Esophagus squamous epithelium (tissue), 5 donors: Measurements from ENCODE around the gene PLK5. TPM values are rescaled to one million over a fixed set of nuclear protein-coding genes. Genes with fewer than 3 reads are reported as not detected.

ENCODE experiments used
- DNase-seq: peaks from one replicate; lab custom pipeline; 2025; lab: John Stamatoyannopoulos, UW
- H3K27ac ChIP-seq, 4 donors: fragments of 200-600 bp; sonication (generic); one replicate each; pipeline ENCODE4 v1.5.1; 2016 to 2019; ENCODE audit warnings: mild to moderate bottlenecking in 1 of 4
- H3K27me3 ChIP-seq, 4 donors: fragments of 200-600 bp; sonication (generic); 1 replicate in 3 of 4; 2 replicates in 1 of 4; pipeline versions ENCODE4 v1.5.1 to v1.6.0; 2017 to 2021; ENCODE audit warnings: antibody characterized with exemption in 1 of 4
- H3K36me3 ChIP-seq, 3 donors: fragments of 200-600 bp; sonication (generic); one replicate each; pipeline ENCODE4 v1.5.1; 2016 to 2019
- H3K4me1 ChIP-seq, 3 donors: fragments of 200-600 bp; sonication (generic); one replicate each; pipeline ENCODE4 v1.5.1; 2017 to 2019
- H3K4me3 ChIP-seq, 4 donors: fragments of 200-600 bp; sonication (generic); 1 replicate in 3 of 4; 2 replicates in 1 of 4; pipeline ENCODE4 v1.5.1; 2016 to 2019; ENCODE audit warnings: mild to moderate bottlenecking in 2 of 4, moderate library complexity in 1 of 4
- H3K9me3 ChIP-seq, 3 donors: fragments of 200-600 bp; sonication (generic); one replicate each; pipeline ENCODE4 v1.5.1; 2016 to 2019
- CTCF ChIP-seq, 6 experiments: fragments of 450-650 bp in 4 of 6; fragments of 200-600 bp in 2 of 6; sonication (generic) in 2 of 6; IDR thresholded peaks; one replicate each; pipeline ENCODE4 v1.5.1; 2016 to 2019; ENCODE audit warnings: antibody characterized with exemption in 6 of 6, mild to moderate bottlenecking in 4 of 6, moderate library complexity in 4 of 6
- POLR2A ChIP-seq, 4 donors: fragments of 450-650 bp; IDR thresholded peaks; one replicate each; pipeline ENCODE4 v1.6.1; 2017; ENCODE audit warnings: antibody characterized with exemption in 4 of 4, mild to moderate bottlenecking in 4 of 4, moderate library complexity in 3 of 4
- WGBS, 2 donors: methylation state at CpG; one replicate each; pipeline ENCODE4 v1.1.5; 2018; 5-methylcytosine and 5-hydroxymethylcytosine counted together
- intact Hi-C: fragments of 100-400 bp; cut with DNase I; formaldehyde crosslinking; loops from one replicate; pipeline ENCODE4 v1.15.0; 2022
- total RNA-seq, 4 donors: library from RNA; depleted of rRNA; stranded (reverse); fragments of >200 nt; gene quantifications; one replicate each; pipeline ENCODE4 v1.1.0, GENCODE V29; 2016
- donor health status: DM: yes; HTN: yes; CAD: no.

Gene PLK5
- total RNA-seq, 4 donors from 2014 or later, result 0.19 to 0.66 TPM; not detected in 2

- H3K27me3 ChIP-seq, result peaks cover 0 to 32% (median 6%) of the 10 kb centered on the region in 4 donors
- H3K4me1 ChIP-seq, result peaks cover 29 to 69% (median 35%) of the 10 kb centered on the region in 3 donors
- TF ChIP-seq CTCF (IDR thresholded peaks at IDR 0.05), result no peak
- no peak for TF ChIP-seq POLR2A (IDR thresholded peaks at IDR 0.05)
- H3K36me3 ChIP-seq, result peaks cover 0 to 16% (median 0%) of the 10 kb centered on the region in 3 donors
- intact Hi-C loops, result no loop called here
- no peaks in the 10 kb centered on the region for H3K9me3 ChIP-seq
- WGBS, 2 donors, result 88 to 97% methylated on average over 7 to 32 of the region's 45 CpGs
- no peak overlapping the region for H3K4me3 ChIP-seq
- no peak for DNase-seq
- H3K27ac ChIP-seq, result peak overlapping the region in 1 of 4 donors; percentile 89
These were observed 17.6 kb upstream of the PLK5 start for GRCh38 chr19:1505991-1506881.

GRCh38 chr19:1507192-1507660 lies 16.7 kb upstream of the PLK5 start:
- Histone ChIP-seq H3K36me3 (peaks cover 0 to 16% (median 0%) of the 10 kb centered on the region in 3 donors), H3K4me3 (peak overlapping the region in 3 of 4 donors; percentile 45 to 65 (median 48)), H3K4me1 (peaks cover 36 to 73% (median 45%) of the 10 kb centered on the region in 3 donors), H3K9me3 (no peaks in the 10 kb centered on the region), H3K27me3 (peaks cover 0 to 35% (median 6%) of the 10 kb centered on the region in 4 donors), H3K27ac (peak overlapping the region; percentile 86 to 93 (median 90))
- intact Hi-C loops, result no loop called here
- TF ChIP-seq CTCF (IDR thresholded peaks at IDR 0.05) (no peak), POLR2A (IDR thresholded peaks at IDR 0.05) (no peak)
- no peak for DNase-seq
- WGBS, 2 donors, result 60 to 80% methylated on average over 2 to 6 of the region's 23 CpGs

GRCh38 chr19:1507763-1508506 lies 15.9 kb upstream of the PLK5 start:
- intact Hi-C loops, result no loop called here
- 3 to 5% methylated on average over 15 to 23 of the region's 46 CpGs for WGBS, 2 donors
- peaks cover 0 to 35% (median 3%) of the 10 kb centered on the region in 4 donors for H3K27me3 ChIP-seq
- H3K4me3 ChIP-seq, result peak overlapping the region; percentile 24 to 65 (median 46)
- peak overlapping the region; percentile 86 to 93 (median 90) for H3K27ac ChIP-seq
- TF ChIP-seq CTCF (IDR thresholded peaks at IDR 0.05) (no peak), POLR2A (IDR thresholded peaks at IDR 0.05) (no peak)
- H3K36me3 ChIP-seq, result peaks cover 0 to 16% (median 0%) of the 10 kb centered on the region in 3 donors
- peaks cover 42 to 74% (median 44%) of the 10 kb centered on the region in 3 donors for H3K4me1 ChIP-seq
- no peaks in the 10 kb centered on the region for H3K9me3 ChIP-seq
- peak; percentile 60 for DNase-seq

GRCh38 chr19:1508507-1508856 lies 15.4 kb upstream of the PLK5 start:
- Histone ChIP-seq H3K4me3 (peak overlapping the region; percentile 24 to 65 (median 46)), H3K36me3 (peaks cover 0 to 16% (median 0%) of the 10 kb centered on the region in 3 donors), H3K27ac (peak overlapping the region; percentile 86 to 93 (median 90)), H3K4me1 (peaks cover 41 to 72% (median 41%) of the 10 kb centered on the region in 3 donors), H3K9me3 (no peaks in the 10 kb centered on the region), H3K27me3 (peaks cover 0 to 35% (median under 1%) of the 10 kb centered on the region in 4 donors)
- DNase-seq, result no peak
- TF ChIP-seq POLR2A (IDR thresholded peaks at IDR 0.05), result no peak
- no peak for TF ChIP-seq CTCF (IDR thresholded peaks at IDR 0.05)
- intact Hi-C loops, result no loop called here
- WGBS, 2 donors, result 34 to 42% methylated on average over 5 to 6 of the region's 12 CpGs
